ENCODE measurements around the gene PRRG2. TPM values are rescaled to one million over a fixed set of nuclear protein-coding genes. Genes with fewer than 3 reads are reported as not detected.

The PRRG2 gene
- total and polyA plus RNA-seq, 2 experiments from 2014 or later, result 2.0 to 3.8 TPM

DNA sequence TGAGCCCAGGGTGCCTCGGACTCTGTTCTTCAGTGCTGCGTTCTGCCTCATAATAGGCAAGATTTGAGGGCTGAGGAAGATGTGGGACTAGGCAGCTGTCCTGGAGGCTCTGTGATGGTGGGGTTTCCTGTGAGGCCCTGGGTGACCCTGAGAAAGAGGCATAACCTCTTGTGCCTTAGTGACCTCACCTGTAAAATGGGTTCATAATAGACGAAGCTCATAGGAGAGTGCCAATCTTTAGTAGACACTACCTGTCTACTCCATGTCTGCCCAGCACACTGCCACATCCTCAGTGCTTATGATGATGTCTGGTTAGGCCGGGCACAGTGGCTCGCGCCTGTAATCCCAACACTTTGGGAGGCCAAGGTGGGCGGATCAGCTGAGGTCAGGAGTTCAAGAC, 35.4 kb downstream of the PRRG2 start:
- no peak overlapping the region for H3K27ac Mint-ChIP-seq
- TF ChIP-seq, protein P1, sequence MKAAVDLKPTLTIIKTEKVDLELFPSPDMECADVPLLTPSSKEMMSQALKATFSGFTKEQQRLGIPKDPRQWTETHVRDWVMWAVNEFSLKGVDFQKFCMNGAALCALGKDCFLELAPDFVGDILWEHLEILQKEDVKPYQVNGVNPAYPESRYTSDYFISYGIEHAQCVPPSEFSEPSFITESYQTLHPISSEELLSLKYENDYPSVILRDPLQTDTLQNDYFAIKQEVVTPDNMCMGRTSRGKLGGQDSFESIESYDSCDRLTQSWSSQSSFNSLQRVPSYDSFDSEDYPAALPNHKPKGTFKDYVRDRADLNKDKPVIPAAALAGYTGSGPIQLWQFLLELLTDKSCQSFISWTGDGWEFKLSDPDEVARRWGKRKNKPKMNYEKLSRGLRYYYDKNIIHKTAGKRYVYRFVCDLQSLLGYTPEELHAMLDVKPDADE (IDR thresholded peaks at IDR 0.05), result no peak
- TF ChIP-seq, protein P2, sequence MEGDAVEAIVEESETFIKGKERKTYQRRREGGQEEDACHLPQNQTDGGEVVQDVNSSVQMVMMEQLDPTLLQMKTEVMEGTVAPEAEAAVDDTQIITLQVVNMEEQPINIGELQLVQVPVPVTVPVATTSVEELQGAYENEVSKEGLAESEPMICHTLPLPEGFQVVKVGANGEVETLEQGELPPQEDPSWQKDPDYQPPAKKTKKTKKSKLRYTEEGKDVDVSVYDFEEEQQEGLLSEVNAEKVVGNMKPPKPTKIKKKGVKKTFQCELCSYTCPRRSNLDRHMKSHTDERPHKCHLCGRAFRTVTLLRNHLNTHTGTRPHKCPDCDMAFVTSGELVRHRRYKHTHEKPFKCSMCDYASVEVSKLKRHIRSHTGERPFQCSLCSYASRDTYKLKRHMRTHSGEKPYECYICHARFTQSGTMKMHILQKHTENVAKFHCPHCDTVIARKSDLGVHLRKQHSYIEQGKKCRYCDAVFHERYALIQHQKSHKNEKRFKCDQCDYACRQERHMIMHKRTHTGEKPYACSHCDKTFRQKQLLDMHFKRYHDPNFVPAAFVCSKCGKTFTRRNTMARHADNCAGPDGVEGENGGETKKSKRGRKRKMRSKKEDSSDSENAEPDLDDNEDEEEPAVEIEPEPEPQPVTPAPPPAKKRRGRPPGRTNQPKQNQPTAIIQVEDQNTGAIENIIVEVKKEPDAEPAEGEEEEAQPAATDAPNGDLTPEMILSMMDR (conservative IDR thresholded peaks at IDR 0.05; ENCODE audit: low read depth in 2 of 2), result no peak
- TF ChIP-seq POLR2AphosphoS5 (IDR thresholded peaks at IDR 0.05; ENCODE audit: low read depth), result no peak
- TF ChIP-seq STAT1 (IDR thresholded peaks at IDR 0.05; ENCODE audit: unreplicated experiment), result no peak
- TF ChIP-seq ZNF462 (CRISPR knock-in tag; IDR thresholded peaks at IDR 0.05), result no peak
- TF ChIP-seq EZH2phosphoT487 (IDR thresholded peaks at IDR 0.05; ENCODE audit: unreplicated experiment), result no peak
- no peak for TF ChIP-seq EZH2 (IDR thresholded peaks at IDR 0.05; ENCODE audit: low read depth, unreplicated experiment)
- TF ChIP-seq, protein P3, sequence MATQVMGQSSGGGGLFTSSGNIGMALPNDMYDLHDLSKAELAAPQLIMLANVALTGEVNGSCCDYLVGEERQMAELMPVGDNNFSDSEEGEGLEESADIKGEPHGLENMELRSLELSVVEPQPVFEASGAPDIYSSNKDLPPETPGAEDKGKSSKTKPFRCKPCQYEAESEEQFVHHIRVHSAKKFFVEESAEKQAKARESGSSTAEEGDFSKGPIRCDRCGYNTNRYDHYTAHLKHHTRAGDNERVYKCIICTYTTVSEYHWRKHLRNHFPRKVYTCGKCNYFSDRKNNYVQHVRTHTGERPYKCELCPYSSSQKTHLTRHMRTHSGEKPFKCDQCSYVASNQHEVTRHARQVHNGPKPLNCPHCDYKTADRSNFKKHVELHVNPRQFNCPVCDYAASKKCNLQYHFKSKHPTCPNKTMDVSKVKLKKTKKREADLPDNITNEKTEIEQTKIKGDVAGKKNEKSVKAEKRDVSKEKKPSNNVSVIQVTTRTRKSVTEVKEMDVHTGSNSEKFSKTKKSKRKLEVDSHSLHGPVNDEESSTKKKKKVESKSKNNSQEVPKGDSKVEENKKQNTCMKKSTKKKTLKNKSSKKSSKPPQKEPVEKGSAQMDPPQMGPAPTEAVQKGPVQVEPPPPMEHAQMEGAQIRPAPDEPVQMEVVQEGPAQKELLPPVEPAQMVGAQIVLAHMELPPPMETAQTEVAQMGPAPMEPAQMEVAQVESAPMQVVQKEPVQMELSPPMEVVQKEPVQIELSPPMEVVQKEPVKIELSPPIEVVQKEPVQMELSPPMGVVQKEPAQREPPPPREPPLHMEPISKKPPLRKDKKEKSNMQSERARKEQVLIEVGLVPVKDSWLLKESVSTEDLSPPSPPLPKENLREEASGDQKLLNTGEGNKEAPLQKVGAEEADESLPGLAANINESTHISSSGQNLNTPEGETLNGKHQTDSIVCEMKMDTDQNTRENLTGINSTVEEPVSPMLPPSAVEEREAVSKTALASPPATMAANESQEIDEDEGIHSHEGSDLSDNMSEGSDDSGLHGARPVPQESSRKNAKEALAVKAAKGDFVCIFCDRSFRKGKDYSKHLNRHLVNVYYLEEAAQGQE (IDR thresholded peaks at IDR 0.05; ENCODE audit: unreplicated experiment), result no peak
- peaks cover 77% of the 10 kb centered on the region for H3K36me3 Mint-ChIP-seq (ENCODE audit: low read depth)
- H2AFZ ChIP-seq, result no peak overlapping the region
- H3K4me1 Mint-ChIP-seq, result no peaks in the 10 kb centered on the region
- H3K27ac ChIP-seq (ENCODE audit: low read depth), result no peak overlapping the region
- H3K27me3 ChIP-seq (ENCODE audit: insufficient read depth), result no peaks in the 10 kb centered on the region
- ATAC-seq, result no peak
- H3K4me2 ChIP-seq, result no peak overlapping the region
- peaks cover 53% of the 10 kb centered on the region for H4K20me1 ChIP-seq (replicated peaks; ENCODE audit: insufficient read depth)
- H3K27me3 Mint-ChIP-seq (ENCODE audit: insufficient read depth, low read depth, poor library complexity), result peaks cover 10% of the 10 kb centered on the region
- H3K36me3 ChIP-seq (ENCODE audit: insufficient read depth), result peaks cover 22% of the 10 kb centered on the region
- peaks cover 12% of the 10 kb centered on the region; the same call in 1 of the 2 replicates for H3F3A ChIP-seq (replicated peaks; ENCODE audit: low read depth)
- no peak overlapping the region for H3K4me3 ChIP-seq
- no peaks in the 10 kb centered on the region for H3K9me2 ChIP-seq (ENCODE audit: insufficient read depth)
- peaks cover 29% of the 10 kb centered on the region for H3K79me2 ChIP-seq (replicated peaks; ENCODE audit: insufficient read depth)
- DNase-seq (ENCODE audit: low spot score), result no peak
- H3K4me1 ChIP-seq (ENCODE audit: insufficient read depth), result no peaks in the 10 kb centered on the region; the same call in 1 of the 2 replicates
- no peaks in the 10 kb centered on the region for H3K9me3 Mint-ChIP-seq
- H3K4me3 Mint-ChIP-seq, result no peak overlapping the region
